Testis (tissue), 3 donors: ENCODE measurements around the gene SLC28A1. TPM values are rescaled to one million over a fixed set of nuclear protein-coding genes. Genes with fewer than 3 reads are reported as not detected.

ENCODE experiments used
- DNase-seq: peaks from one replicate; pipeline ENCODE4 v3.0.0-alpha.2; 2019
- H3K27ac ChIP-seq, 2 donors: fragments of 200-600 bp; sonication (generic); one replicate each; pipeline ENCODE4 v1.5.1; 2019
- H3K27me3 ChIP-seq: fragments of 200-600 bp; sonication (generic); one replicate; pipeline ENCODE4 v1.5.1; 2019
- H3K36me3 ChIP-seq: fragments of 200-600 bp; sonication (generic); one replicate; pipeline ENCODE4 v1.5.1; 2017; ENCODE audit warnings: low read depth; ENCODE audit errors: missing control alignments
- H3K4me1 ChIP-seq: fragments of 200-600 bp; sonication (generic); one replicate; pipeline ENCODE4 v1.5.1; 2019
- H3K4me3 ChIP-seq, 2 donors: fragments of 200-600 bp; sonication (generic); one replicate each; pipeline ENCODE4 v1.5.1; 2017 to 2019
- H3K9me3 ChIP-seq: fragments of 200-600 bp; sonication (generic); one replicate; pipeline ENCODE4 v1.5.1; 2017
- CTCF ChIP-seq, 3 experiments: fragments of 450-650 bp in 2 of 3; fragments of 200-600 bp in 1 of 3; sonication (generic) in 1 of 3; IDR thresholded peaks; one replicate each; pipeline ENCODE4 v1.5.1; 2016 to 2019; ENCODE audit warnings: antibody characterized with exemption in 3 of 3, mild to moderate bottlenecking in 2 of 3, moderate library complexity in 1 of 3
- POLR2A ChIP-seq: fragments of 450-650 bp; IDR thresholded peaks from one replicate; pipeline ENCODE4 v1.6.1; 2017; ENCODE audit warnings: antibody characterized with exemption, mild to moderate bottlenecking, moderate library complexity
- WGBS, 2 donors: methylation state at CpG; one replicate each; pipeline ENCODE4 v1.1.5; 2018; 5-methylcytosine and 5-hydroxymethylcytosine counted together
- intact Hi-C: fragments of 100-400 bp; cut with DNase I; formaldehyde crosslinking; loops from one replicate; pipeline ENCODE4 v1.15.1; 2023; ENCODE audit warnings: low total_unique reads
- polyA plus RNA-seq: library from polyadenylated mRNA; stranded (reverse); fragments of 350-450 nt; fragmentation: Illumina TruSeq; extraction: RNeasy Lipid Tissue Mini Kit (QIAGEN cat#74804); gene quantifications from one replicate; pipeline ENCODE4 v1.2.3, GENCODE V29; 2014; ENCODE audit warnings: low read depth, low replicate concordance; ENCODE audit not compliant: insufficient read depth
- total RNA-seq, 2 donors: library from RNA; depleted of rRNA; stranded (reverse); fragments of >200 nt; gene quantifications; one replicate each; pipeline ENCODE4 v1.2.3, GENCODE V29; 2016

Gene SLC28A1
- total and polyA plus RNA-seq, 3 donors from 2014 or later: 0.26 to 0.31 (median 0.31) TPM

DNA sequence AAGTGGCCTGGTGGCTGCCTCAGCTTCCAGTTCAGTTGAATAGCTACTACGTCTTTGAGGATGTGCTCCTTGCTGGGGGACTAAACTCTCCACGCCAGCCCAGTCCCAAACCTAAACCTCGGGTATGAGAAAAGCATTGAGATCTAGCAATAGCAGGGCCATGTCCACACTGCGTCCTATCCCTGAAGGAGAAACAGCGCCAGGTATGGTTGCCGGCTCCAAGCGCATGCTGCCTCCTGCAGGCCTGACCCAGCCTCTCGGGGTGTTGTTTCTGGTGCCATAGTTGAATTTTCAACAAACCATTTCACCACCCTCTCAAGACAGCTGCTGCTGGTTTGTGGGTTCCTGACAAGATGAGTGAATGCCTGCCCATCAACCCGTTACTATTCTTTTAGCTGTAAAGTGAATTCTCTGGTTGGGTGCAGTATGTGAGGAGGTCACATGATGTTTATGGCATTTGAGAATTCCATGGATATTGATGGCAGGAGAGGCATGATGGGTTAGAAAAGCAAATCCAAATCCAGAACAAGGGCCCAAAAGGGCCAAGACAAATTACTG lies 13.0 kb upstream of the SLC28A1 start:
- no peak overlapping the region for H3K4me3 ChIP-seq
- H3K36me3 ChIP-seq: no peaks in the 10 kb centered on the region
- no peak for DNase-seq
- intact Hi-C loops: no loop called here
- H3K27ac ChIP-seq: no peak overlapping the region
- TF ChIP-seq CTCF (IDR thresholded peaks at IDR 0.05) (no peak), POLR2A (no peak)
- no peaks in the 10 kb centered on the region for H3K9me3 ChIP-seq
- H3K27me3 ChIP-seq: no peaks in the 10 kb centered on the region
- 87 to 93% methylated on average over 9 of the region's 9 CpGs for WGBS, 2 donors
- H3K4me1 ChIP-seq: no peaks in the 10 kb centered on the region

DNA sequence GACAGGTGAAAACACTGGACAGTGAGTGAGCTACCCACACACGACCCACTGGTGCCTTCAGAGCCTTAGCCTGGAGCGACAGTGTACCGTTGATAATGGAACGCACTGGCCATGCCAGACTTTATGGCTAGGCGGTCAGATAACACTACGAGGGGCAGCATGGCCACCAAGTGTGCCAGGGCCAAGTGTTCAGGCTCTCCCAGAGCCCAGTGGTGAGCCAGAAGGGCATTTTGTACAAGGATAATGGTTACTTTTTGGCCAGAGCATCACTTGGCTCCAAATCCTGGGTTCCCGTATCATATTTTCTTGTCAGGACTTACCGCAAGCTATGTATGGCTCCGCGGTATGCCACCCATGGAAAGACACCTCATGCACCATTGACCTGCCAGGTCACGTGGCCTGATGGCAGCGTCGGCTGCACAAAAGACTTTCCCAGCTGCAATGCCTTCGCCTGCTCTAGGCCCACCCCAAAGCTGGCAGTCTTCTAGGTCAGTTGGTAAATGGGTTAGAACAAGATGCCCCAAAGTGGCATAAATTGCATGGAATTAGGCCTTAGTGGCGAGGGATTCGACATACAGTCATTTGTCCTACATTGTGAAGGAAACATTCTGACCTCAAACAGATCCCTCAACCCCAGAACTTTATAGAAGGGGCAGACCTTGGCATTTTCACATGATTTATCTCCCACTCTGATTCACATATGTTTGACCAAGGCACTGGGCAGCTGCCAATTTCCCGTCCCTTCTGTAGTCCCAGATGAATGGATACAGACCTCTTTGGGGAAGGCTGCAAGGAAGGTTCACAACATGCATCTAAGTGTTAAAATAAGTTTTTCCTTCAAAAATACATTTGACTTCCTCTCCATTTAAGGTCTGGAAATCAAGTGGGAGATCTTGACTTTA lies 12.2 kb upstream of the SLC28A1 start:
- Histone ChIP-seq H3K4me1 (no peaks in the 10 kb centered on the region), H3K27me3 (no peaks in the 10 kb centered on the region), H3K9me3 (no peaks in the 10 kb centered on the region), H3K27ac (no peak overlapping the region), H3K4me3 (no peak overlapping the region), H3K36me3 (no peaks in the 10 kb centered on the region)
- no peak for DNase-seq
- 88 to 90% methylated on average over 15 to 17 of the region's 17 CpGs for WGBS, 2 donors
- TF ChIP-seq POLR2A: no peak
- no peak for TF ChIP-seq CTCF (IDR thresholded peaks at IDR 0.05)
- intact Hi-C loops: no loop called here

GRCh38 chr15:84873997-84874396 lies 10.5 kb upstream of the SLC28A1 start:
- H3K36me3 ChIP-seq: no peaks in the 10 kb centered on the region
- H3K9me3 ChIP-seq: no peaks in the 10 kb centered on the region
- 74 to 76% methylated on average over 7 of the region's 7 CpGs for WGBS, 2 donors
- TF ChIP-seq CTCF (IDR thresholded peaks at IDR 0.05): no peak
- no peak for TF ChIP-seq POLR2A
- DNase-seq: no peak
- H3K27ac ChIP-seq: no peak overlapping the region
- no peaks in the 10 kb centered on the region for H3K27me3 ChIP-seq
- no peaks in the 10 kb centered on the region for H3K4me1 ChIP-seq
- no peak overlapping the region for H3K4me3 ChIP-seq
- intact Hi-C loops: no loop called here

DNA sequence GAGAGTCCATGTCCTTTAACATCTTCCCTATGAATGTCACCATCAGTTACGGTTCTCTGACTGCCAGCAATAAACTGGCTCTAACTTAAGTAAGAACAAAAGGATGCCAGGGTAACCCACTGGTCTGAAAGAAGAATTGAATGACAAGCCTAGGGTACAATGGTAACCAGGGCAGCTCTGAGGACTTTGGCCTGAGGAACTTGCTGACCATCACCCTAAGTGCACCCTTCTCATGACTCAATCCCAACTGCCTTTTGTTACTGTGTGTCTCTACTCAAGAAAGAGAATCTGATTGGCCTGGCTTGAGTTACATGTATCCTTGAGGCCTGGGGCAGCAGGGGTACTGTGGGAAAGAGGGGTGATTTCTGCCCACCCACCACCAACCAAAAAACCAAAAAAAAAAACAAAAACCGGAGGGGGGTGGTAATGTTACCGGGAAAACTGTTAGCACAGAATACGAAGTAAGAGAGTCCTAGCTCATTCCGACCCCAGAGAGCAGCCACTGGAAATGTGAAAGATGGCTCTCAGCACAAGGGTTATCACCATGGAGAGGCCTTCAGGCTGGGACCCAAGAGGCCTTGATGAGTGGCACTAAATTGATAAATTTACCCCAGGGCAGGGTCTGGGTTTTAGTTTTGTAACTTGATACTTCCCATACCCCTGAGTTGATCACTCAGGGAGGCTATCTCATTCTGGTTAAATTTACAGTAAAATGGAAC lies 9.3 kb upstream of the SLC28A1 start:
- Histone ChIP-seq H3K9me3 (no peaks in the 10 kb centered on the region), H3K27ac (no peak overlapping the region), H3K4me1 (no peaks in the 10 kb centered on the region), H3K36me3 (no peaks in the 10 kb centered on the region), H3K27me3 (no peaks in the 10 kb centered on the region), H3K4me3 (no peak overlapping the region)
- TF ChIP-seq CTCF (IDR thresholded peaks at IDR 0.05) (no peak), POLR2A (no peak)
- 84 to 85% methylated on average over 5 of the region's 5 CpGs for WGBS, 2 donors
- no peak for DNase-seq
- intact Hi-C loops: no loop called here
